GM18505 (cell line): ENCODE data around the gene PNPLA2.

Source experiments
- ATAC-seq: cut with Tn5 transposase; IDR thresholded peaks from one replicate; pipeline ENCODE4 v1.9.1; 2021; ENCODE audit not compliant: unreplicated experiment
- POLR2A ChIP-seq: IDR thresholded peaks from 4 replicates; pipeline ENCODE4 v1.6.1; 2011; ENCODE audit warnings: borderline replicate concordance; ENCODE audit not compliant: insufficient read depth, insufficient read length; ENCODE audit errors: extremely low read depth

Gene PNPLA2

DNA sequence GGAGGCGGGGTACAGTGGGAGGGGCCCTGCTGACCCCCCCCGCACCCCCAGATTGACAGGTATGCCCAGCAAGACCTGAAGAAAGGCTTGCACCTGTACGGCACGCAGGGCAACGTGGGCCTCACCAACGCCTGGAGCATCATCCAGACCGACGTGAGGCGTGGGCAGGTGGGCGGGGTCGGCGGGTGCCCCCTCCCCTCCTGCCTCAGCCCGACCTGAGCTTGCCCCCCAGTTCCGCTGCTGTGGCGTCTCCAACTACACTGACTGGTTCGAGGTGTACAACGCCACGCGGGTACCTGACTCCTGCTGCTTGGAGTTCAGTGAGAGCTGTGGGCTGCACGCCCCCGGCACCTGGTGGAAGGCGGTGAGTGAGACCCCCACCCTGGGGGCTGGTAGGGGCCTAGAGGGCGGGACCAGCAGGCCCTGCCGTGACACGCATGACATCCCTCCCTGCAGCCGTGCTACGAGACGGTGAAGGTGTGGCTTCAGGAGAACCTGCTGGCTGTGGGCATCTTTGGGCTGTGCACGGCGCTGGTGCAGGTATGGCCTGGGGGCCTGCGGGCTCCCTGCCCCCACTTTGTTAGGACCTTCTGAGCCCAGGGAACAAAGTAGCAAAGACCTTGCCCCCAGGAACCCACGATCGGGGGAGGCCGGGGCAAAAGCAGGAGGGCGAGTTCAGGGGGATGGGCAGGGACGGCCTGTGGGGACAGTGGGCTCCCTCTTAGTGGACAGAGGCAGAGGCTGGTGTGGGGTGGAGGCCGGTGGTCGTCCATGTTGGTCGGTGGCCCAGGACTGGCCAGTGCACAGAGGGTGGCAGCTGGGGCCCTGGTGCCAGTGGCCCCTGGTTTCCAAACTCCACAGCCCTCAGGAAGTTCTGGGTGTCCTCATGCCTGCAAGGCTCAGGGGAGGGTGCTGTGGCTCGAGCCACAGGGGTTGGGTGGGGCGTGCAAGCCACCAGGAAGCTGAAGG is 47.0 kb downstream of the PNPLA2 start:
- TF ChIP-seq POLR2A, result peak; percentile 8
- no peak for ATAC-seq

DNA sequence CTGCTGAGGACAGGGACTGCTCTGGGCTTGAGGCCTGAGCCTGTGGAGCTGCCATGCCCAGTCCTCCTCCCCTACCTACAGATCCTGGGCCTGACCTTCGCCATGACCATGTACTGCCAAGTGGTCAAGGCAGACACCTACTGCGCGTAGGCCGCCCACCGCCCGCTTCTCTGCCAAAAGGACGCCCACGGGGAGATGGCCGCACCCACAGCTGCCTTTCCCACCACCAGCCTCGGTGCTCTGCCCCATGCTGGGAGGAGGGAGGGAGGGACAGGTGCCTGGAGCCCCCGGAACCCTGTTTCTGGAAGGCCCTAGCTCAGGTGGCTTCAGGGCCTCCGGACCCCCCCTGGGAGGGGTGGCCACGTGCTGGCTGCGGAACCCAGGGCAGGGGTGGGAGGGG is 47.8 kb downstream of the PNPLA2 start:
- TF ChIP-seq POLR2A, result no peak
- no peak for ATAC-seq

DNA sequence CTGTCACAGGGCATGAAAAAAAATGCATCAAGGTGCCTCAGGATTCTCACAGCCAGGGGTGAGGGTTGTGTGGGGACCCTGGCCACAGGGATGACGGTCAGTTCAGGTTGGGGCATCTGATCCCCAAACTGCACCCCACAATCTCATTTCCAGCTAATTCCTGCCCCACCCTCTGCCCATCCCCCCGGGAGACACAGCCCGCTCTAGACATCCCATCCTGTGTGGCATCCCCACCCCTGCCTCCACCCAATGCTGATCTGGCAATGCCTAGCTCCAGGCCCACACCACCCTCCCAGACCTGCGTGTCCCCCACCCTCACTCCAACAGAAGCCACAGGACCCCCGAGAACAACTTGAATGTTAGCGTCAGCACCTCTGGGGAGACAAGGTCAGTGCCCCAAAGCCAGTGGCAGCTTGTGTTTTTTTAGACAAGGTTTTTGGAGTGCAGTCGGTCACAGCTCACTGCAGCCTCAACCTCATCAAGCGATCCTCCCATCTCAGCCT is 49.2 kb downstream of the PNPLA2 start:
- TF ChIP-seq POLR2A, result no peak
- ATAC-seq, result no peak

DNA sequence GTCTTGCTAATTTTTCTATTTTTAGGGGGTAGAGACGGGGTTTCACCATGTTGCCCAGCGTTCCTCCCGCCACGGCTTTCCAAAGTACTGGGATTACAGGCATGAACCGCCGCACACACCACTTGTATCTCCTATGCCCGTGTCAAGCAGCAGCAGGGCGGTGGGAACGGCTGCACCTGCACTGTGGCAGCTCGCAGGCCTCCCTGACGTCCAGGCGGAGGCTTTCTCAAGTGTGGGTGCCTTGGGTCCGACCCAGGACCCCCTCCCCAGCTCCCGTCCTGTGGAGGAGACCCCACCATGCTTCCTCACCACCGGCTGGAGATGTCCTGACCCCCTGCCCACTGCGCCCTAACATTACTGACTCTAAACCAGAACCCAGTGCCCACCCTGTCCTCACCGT is 49.7 kb downstream of the PNPLA2 start:
- no peak for ATAC-seq
- TF ChIP-seq POLR2A, result no peak

DNA sequence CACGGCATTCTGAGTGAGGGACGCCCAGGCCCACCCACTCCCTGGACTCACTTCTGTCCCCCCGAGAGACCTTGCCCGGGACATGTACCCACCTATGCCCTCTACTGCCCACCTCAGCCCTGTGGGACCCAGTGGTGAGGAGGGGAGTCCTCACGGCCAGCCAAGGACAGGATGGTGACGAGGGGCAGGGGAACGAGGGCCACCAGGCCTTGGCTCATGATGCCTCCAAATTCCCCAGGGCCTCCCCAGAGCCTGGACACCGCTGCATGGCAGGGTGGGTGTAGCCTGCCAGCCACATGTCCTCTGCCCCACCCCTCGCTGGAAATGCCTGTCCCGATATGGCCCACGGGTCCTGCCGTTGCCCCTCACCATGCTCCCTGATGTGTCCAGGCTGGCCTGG is 50.1 kb downstream of the PNPLA2 start:
- TF ChIP-seq POLR2A, result no peak
- ATAC-seq, result no peak

DNA sequence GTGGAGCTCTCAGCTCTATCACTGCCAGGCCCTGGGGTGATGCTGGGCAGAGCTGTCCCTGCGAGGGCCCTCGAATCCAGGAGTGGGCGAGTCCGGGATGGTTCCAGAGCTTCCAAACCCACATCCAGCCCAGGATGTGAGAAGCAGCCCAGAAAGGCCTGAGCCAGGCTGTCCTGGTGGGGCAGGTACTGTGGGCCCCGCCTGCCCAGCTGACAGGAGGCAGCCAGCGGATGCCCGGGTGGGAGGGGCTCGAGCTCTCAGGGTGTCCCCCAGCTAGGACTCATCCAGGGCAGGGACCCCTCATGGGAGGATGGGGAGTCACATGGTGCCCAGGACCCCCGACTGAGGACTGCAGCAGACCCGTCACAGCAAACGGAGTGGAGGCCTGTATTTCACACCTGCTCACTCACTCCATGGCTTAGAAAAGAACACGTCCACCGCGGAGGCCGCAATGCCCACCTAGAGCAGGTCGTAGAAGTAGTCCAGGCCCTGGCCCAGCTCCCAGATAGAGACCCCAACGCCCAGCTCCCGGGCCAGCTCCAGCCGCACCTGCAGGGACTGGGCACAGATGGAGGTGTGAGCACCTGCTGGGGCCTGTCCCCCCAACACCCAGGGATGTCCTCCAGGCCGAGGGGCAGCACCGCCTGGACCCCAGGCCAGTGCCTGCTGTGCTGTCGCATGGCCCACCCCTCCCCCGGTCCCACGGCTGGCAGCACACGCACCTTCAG is 50.8 kb downstream of the PNPLA2 start:
- no peak for TF ChIP-seq POLR2A
- no peak for ATAC-seq

DNA sequence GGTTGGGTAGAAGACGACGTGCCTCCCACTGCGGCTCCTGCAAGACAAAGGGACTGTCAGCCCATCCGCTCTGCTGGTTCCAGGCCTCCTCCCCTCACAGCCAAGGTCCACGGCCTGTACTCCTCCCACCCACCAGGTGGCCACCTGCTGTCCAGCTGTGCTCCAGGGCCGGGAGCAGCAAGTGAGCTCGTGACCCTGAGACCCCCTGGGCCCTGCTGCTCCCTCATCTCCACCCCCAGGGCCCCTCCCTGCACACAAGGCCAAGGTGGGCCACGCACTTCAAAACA is 51.4 kb downstream of the PNPLA2 start:
- ATAC-seq, result no peak

DNA sequence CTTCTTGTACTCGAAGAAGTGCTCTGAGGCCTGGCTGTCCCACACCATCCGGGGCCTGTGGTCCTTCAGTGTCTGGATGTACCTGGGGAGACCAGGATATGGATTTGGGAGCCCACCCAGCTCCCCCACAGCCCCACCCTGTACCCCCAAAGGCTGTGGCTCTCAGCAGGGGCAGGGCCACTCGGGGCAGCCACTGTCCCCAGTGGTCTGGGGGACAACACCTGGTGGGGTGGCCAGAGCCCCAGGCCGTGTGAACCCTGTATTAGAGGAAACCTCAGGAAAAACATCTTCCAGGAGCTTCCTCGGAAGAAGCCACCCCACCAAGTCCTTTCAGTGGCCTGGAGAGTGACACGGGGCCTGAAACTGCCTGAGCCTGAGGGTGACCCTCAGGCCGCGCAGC is 51.7 kb downstream of the PNPLA2 start:
- TF ChIP-seq POLR2A, result no peak
- no peak for ATAC-seq

More for the DNA sequence above, 51.4 kb downstream of the PNPLA2 start:
- no peak for TF ChIP-seq POLR2A

DNA sequence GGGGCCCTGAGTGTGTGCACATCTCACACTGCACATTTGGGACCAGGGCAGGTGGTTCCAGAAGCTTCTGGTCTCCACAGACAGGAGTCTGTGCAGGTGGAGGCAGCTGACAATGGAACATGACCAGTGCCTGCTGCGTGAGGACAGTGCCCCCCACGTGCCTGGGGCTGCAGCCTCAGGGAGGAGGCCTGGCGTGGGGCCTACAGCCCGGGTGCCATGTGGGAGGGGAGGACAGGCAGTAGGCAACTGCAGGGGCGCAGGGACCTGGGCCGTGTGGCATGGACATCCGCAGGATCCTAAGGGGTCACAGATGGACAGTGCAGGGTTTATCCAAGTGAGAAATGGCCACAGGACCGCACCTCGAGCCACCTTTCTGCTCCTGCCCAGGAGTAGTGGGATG is 52.8 kb downstream of the PNPLA2 start:
- no peak for ATAC-seq
- no peak for TF ChIP-seq POLR2A

DNA sequence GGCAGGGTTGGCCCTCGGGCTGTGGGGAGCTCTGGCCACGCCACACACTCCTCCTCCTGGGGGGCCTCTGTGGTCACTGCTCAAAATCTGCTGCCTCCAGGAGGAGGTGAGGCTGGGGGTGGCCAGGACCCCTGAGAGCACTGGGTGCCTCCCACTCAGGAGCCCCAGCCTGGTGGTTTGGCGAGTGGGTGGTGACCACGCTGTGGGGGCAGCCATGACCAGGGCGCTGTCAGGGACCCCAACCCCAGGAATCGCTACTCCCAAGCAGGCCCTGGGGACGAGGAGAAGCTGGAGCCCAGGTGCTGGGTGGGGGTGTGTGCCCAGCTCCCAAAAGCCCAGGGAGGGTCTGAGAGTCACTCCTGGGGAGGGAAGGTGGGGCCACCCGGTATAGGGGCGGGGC is 54.1 kb downstream of the PNPLA2 start:
- ATAC-seq, result no peak
- no peak for TF ChIP-seq POLR2A

DNA sequence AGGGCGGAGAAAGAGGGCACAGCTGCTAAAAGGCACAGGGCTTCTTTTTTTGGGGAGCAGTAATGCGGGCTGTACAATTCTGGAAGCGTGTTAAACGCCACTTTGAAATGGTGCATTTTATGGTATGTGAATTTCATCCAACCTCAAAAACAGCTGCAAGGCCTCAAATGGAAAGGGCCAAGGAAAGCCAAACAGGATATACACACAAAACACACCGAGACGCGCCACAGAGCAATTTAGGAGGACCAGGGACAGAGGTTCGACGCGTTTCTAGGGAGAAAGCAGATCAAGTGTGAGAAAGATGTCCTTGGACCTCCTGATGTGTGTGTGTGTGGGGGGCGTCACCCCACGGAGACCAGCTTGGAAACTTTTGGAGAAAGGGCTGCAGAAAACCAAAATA is 55.0 kb downstream of the PNPLA2 start:
- TF ChIP-seq POLR2A, result no peak
- ATAC-seq, result no peak
